Suppressor macrophage (primary cell): ENCODE measurements around the gene IFI27L2.

Experiments used
- DNase-seq, 4 experiments: peaks; one replicate each; pipeline ENCODE4 v3.0.0-alpha.2; 2020 to 2022

Gene IFI27L2

DNA sequence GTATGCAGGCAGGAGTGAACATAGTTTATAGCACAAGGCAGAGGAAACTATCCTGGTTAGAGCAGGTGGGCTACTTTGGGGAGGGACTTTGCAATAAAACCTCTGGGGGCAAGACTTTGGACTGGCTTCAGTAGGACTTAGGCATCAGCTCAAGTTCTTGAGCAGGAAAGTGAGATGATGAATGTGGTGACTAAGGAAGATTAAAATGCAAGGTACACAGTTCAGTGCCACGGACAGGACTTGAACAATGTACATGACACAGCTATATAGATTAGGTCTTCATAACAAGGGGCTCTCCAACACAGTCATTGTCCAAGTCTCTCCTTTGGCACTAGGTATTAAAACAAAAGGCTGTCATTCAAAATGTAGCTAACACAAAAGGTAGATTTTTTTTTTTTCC lies 23.3 kb upstream of the IFI27L2 start:
- no peak for DNase-seq

- peak in 1 of 4 experiments; percentile 27 for DNase-seq
Measured at GRCh38 chr14:94145902-94146527, 16.6 kb upstream of the IFI27L2 start.

DNA sequence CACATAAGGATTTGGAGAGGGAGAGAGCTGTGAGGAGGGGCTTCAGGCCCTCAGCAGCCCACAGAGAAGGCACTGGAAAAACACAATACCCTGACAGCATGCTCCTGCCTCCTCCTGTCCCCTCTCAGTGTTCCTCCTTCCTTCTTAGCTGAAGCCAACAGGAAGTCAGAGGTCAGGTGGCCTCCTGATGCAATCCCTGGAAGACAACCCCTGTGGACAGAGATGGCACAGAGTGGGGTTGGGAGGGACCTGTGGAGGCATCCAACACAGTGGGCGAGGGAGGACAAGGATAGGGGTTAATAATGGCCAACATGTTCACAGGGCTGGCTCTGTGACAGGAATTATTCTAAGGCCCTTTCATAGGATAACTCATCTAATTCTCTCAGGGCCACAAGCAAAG lies 15.4 kb upstream of the IFI27L2 start:
- peak; percentile 33 to 68 (median 62) for DNase-seq

- DNase-seq: no peak
Measured at GRCh38 chr14:94143711-94144110, 14.3 kb upstream of the IFI27L2 start.

GRCh38 chr14:94143239-94143638 lies 13.8 kb upstream of the IFI27L2 start:
- no peak for DNase-seq

- DNase-seq: no peak
Measured at GRCh38 chr14:94142836-94143235, 13.4 kb upstream of the IFI27L2 start.

DNA sequence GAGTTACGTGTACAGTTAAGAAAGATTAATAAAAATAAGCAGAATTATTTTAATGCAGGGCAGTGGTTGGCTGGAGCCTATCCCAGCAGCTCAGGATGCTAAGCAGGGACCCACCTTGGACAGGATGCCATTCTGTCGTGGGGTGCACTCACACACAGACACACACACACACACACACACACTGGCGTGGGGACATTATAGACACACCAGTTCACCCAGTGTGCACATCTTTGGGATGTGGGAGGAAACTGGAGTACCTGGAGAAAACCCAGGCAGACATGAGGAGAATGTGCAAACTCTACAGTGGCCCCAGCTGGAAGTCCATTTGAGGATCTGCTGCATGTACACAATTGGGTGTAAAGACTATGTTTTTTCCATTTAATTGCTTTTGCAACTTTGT lies 12.8 kb upstream of the IFI27L2 start:
- DNase-seq: no peak

DNA sequence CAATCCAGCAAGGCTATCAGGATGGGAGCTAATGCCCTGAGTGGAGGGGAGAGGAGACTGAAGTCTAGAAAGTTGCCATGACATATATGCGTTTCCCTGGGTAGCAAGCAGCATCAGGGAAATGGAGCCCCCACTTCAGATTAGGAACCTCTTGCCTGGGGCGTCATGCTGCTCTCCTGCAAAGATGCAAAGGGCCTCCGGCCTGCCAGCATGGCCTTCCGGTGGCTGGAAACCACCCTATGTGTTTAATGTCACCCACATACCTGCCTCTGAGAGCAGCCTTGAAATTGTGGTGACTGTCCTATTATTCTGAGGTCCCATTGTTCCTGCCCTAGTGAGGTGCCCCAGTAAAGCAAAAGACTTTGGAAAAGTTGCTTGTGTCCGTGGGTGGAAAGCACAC lies 10.0 kb upstream of the IFI27L2 start:
- no peak for DNase-seq

DNA sequence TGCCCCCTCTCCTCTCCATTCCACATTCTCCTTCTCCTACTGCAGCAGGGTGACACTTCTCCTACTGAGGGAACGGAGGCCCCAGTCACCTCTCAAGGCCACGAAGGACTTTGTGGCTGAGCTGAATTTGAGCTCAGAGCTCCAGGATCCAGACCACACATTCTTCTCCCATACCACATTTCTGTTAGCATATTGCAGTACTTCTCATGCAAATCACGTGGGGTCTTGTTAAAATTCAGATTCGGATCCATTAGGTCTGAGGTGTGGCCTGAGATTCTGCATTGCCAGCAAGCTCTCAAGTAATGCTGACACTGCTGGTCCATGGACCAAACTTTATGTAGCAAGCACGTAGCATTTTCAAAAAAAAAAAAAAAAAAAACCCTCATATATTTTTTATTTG lies 9.6 kb upstream of the IFI27L2 start:
- DNase-seq: no peak

DNA sequence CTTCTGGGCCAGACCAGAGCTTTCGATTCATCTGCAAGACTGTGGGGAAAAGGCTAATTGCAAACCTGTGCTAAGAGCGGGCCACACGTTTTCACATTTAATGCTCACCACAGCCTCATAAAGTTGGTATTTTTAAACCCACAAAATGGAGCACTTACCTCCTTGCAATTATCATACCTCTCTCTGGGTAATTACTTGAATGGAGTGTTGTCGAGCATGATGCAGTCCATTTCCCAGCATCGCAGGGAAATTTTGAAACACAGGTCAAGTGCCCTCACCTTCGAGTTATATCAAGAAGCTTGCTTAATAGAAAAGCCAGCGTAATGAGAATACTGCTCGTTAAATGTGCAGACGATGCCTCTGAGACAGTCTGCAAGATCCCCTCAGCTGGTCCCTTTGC lies 8.8 kb upstream of the IFI27L2 start:
- DNase-seq: no peak

DNA sequence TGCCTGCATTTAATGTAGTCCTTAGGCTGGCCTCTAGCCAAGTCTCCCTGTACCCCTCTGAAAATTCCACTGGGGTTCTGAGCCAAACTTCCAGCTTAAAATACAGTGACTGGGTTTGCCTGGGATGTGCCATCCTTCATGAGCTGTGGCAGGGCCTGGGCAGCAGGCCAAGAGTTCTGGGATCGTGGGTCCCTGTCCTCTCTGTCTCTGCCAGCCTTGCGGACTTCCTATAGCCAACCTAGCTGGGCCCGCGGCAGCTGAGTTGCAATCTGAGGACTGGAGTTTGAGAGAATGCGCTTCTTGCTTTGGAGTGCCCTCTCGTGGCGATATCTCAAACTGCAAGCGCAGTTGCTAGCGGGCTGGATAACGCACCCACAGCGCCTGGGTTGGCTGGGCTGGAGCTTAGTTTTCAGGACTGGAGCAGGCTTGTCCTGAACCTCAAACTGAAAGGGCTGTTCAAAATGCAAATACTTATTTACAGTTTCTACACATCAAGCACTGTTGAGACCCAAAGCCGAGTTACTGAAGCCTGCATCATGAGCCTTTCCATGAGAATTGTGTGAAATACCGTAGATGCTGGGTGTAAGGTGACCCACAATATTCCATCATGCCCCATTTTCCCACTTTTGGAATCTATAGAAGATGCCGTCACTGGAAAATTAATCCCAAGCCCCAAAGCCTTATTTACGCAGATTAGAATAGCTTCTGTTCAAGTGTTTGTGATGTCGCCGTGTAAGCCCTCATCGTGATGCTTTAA lies 7.3 kb upstream of the IFI27L2 start:
- DNase-seq: peak; percentile 89 to 93 (median 92)

DNA sequence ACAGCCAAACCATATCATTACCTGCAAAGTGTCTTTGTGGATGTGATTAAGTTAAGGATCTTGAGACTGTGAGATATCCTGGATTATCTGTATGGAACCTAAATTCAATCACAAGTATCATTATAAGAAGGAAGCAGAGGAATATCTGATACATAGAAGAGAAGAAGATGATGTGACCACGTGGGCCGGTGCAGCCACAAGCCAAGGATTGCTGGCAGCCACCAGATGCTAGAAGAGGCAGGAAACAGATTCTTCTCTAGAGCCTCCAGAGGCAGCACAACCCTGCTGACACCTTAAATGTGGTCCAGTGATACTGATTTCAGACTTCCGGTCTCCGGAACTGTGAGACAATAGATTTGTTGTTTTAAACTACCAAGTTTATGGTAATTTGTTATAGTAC lies 6.1 kb upstream of the IFI27L2 start:
- DNase-seq: no peak

GRCh38 chr14:94132285-94132887 lies 3.0 kb upstream of the IFI27L2 start:
- peak; percentile 79 to 89 (median 83) for DNase-seq

GRCh38 chr14:94129758-94130414 lies 482 bp upstream of the IFI27L2 start:
- DNase-seq: peak; percentile 64 to 78 (median 70)

DNA sequence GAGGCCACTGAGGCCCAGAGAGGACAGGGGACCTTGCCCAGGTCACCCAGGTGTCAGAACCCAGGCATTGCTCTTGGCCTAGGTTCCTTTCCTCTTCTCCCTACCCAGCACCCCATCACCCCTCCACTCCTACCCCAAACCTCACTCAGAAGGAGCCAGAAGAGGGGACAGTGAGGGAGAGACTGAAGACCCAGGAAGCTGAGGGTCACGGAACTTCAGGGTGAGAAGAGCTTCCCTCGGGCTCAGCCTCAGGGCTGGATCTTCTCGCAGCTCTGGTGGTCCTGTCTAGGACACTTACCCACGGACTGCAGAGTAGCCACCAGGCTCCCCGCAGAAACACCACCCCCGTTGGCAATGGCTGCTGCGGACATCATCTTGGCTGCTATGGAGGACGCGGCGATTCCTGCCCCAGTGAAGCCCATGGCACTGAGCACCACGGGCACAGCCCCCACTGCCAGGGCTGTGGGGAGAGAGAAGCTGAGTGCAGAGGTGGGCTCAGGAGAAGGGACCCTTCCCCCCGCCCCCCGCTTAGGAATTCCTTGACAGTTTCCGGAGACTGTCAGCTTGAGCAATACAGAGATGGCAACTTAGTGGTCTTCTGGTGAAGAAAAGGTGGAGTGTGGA lies 1.1 kb downstream of the IFI27L2 start:
- no peak for DNase-seq

DNA sequence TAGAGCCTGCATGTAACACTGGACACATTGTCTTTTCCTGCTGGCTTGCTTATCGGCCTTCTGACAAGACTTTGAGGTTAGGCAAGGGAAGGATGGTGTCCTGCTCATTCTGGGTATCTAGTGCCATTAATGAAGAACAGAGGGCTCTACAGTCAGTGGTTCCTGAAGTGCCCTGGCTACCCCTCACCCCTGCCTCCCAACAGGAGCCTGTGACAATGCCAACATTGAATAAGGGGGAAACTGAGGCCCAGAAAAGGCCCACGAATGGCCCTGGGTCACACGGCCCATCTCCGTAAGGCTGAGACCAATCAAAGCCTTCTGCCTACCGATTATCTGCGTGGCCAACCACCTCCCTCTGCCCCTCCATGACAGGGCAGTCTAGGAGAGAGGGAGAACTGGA lies 2.1 kb downstream of the IFI27L2 start:
- DNase-seq: no peak

GRCh38 chr14:94126800-94127199 lies 2.6 kb downstream of the IFI27L2 start:
- DNase-seq: no peak

DNA sequence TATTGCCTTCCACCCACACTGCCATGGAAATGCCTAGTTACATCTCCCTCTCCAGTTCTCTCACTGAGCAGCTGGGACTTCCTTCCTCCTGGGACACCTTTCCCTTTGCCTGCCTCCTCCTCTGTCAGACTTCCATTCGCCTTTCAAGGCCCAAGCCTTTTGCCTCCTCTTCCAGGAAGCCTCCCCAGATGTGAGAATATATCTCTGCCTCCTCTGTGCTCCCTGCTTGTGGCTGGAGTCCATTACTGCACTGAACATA lies 3.1 kb downstream of the IFI27L2 start:
- no peak for DNase-seq

DNA sequence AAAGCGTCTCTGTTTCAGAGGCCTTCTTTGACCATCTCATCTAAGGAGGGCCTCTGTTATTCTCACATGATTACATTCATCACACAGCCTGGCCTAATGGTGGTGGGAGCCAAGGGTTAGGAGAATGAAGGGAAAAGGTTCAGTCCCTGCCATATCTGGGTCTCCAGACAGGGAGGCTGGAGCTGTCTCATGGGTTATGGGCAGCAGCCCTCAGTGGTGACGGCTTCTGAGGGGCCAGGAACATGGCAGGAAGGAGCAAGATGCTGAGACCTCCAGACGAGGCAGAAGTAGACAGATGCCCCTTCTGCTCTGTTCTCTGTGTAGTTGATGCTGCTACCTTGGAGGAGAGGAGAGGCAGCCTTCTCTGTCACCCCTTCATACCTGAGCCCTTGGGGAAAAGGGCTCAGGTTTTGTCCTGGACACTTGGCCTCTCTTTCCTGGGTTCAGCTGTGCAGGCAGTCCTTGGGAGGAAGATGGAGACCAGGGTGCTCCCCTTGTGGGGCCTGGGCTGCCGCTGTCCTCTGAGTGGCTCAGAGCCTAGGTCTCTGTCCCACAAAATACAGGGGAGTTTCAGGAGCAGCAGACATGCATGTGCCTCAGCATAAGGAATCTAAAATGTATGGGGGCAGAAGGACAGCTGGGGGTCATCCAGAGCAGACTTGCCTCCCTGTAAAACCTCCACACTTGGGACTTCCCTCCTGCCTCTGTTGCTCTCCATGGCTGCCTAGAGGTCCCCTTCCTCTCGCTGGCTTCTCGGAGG lies 3.6 kb downstream of the IFI27L2 start:
- no peak for DNase-seq

- DNase-seq: no peak
Measured at GRCh38 chr14:94124582-94125377, 4.6 kb downstream of the IFI27L2 start.

DNA sequence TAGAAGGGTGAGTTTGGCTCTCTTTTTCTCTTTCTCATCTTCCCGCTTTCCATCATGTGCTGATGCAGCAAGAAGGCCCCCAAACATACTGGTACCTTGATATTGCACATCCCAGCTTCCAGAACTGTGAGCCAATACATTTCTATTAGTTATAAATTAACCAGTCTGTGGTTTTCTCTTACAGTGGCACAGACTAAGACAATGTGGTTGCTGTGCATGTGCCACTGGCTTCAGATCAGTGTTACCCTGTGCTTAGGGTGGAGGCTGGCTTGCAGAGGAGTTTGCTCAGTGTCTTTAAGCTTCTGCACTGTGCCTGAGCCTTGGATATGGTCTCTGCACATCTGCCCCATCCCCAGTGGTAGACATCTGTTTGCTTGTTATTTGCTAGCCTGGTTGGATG lies 5.5 kb downstream of the IFI27L2 start:
- no peak for DNase-seq

- no peak for DNase-seq
Measured at GRCh38 chr14:94123296-94123695, 6.1 kb downstream of the IFI27L2 start.
